ENCODE results near the gene NUPR2.

DNA sequence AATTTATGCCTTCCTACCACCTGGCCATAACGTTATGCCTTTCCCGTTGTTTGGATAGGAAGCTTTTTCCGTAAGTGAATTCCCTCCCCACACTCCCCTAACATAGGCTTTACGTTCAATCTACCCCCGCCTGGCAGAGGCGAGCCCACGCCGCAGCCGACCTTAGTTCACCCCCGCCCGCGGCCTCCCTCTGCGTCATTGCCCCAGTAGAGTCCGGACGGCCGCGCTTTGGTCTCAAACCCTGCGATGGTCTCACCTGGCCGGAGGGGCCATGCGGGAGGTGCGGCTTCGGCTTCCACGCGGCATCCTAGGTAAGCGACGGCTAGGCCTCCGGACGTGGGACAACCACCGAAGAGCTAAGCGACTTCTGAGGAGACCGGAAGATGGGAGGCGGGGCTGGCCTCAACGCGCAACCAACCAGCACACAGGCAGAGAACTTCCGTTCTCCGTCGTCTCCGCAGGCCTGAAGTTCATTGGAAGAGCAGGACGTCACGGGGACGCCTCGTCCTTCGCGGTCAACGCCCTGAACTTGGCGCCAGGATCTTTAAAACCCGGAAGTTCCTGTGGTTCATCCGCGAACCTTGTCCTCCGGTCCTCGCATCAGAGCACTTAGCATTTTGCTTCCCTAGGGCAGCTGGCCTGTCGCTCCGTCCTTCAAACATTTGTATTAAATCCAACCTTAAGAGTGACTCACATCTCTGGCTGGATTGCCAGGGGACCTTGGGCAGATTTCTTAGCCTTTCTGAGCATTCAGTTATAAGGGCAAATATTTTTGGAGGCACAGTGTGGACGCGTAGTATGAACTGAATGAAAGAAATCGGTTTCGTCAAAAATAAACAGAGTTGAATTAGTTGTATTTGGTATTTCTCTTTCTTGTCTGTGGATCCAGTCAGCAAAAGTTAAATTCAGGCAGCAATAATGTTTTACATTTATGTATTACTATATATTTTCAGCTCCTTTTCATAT lies 9.8 kb downstream of the NUPR2 start, which contains the start of gene CHCHD2:
- TF ChIP-seq, protein P1, sequence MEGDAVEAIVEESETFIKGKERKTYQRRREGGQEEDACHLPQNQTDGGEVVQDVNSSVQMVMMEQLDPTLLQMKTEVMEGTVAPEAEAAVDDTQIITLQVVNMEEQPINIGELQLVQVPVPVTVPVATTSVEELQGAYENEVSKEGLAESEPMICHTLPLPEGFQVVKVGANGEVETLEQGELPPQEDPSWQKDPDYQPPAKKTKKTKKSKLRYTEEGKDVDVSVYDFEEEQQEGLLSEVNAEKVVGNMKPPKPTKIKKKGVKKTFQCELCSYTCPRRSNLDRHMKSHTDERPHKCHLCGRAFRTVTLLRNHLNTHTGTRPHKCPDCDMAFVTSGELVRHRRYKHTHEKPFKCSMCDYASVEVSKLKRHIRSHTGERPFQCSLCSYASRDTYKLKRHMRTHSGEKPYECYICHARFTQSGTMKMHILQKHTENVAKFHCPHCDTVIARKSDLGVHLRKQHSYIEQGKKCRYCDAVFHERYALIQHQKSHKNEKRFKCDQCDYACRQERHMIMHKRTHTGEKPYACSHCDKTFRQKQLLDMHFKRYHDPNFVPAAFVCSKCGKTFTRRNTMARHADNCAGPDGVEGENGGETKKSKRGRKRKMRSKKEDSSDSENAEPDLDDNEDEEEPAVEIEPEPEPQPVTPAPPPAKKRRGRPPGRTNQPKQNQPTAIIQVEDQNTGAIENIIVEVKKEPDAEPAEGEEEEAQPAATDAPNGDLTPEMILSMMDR (IDR thresholded peaks at IDR 0.05; ENCODE audit: insufficient read depth, low read length, poor library complexity, severe bottlenecking) = no peak
- TF ChIP-seq EZH2phosphoT487 (conservative IDR thresholded peaks at IDR 0.05; ENCODE audit: low read length) = no peak

Data from SU-DHL-6 (cell line).